GM12892 (cell line): ENCODE measurements around the gene MTFMT.

ENCODE experiments used
- DNase-seq: peaks from one replicate; pipeline ENCODE4 v3.0.0; 2011; ENCODE audit not compliant: insufficient read length
- FAIRE-seq: peaks from 2 replicates; lab custom pipeline; 2011; peaks lifted over from hg19 to GRCh38; lab: Jason Lieb, UNC
- POLR2A ChIP-seq: IDR thresholded peaks from 2 replicates; pipeline ENCODE4 v1.6.1; 2011; ENCODE audit warnings: low read depth, low read length, control low read depth
- POLR2AphosphoS5 ChIP-seq: IDR thresholded peaks from 2 replicates; pipeline ENCODE4 v1.6.1; 2011; ENCODE audit warnings: low read depth, low read length, control low read depth
- TAF1 ChIP-seq: IDR thresholded peaks from 2 replicates; pipeline ENCODE4 v1.6.1; 2011; ENCODE audit warnings: low read depth, mild to moderate bottlenecking, control low read depth, low read length, borderline replicate concordance

The MTFMT gene

GRCh38 chr15:65068403-65068788, 39.0 kb upstream of the MTFMT start:
- FAIRE-seq: no peak

GRCh38 chr15:65067645-65068402, 38.4 kb upstream of the MTFMT start, which contains the start of gene RASL12:
TSS of gene RASL12 (minus strand) at chr15:65067991. CDS start at chr15:65067835, 156 bp downstream.
- TF ChIP-seq POLR2A: no peak
- no peak for TF ChIP-seq POLR2AphosphoS5
- TF ChIP-seq TAF1: no peak
- FAIRE-seq (no peak), DNase-seq (no peak)

More at GRCh38 chr15:65068403-65068788, 39.0 kb upstream of the MTFMT start:
- no peak for DNase-seq
- no peak for TF ChIP-seq POLR2A
- no peak for TF ChIP-seq TAF1

GRCh38 chr15:65067317-65067644, 37.8 kb upstream of the MTFMT start:
- no peak for FAIRE-seq
- TF ChIP-seq TAF1 (no peak), POLR2AphosphoS5 (no peak), POLR2A (no peak)
- DNase-seq: no peak

GRCh38 chr15:65066635-65067316, 37.3 kb upstream of the MTFMT start:
- DNase-seq (no peak), FAIRE-seq (no peak)
- TF ChIP-seq POLR2A (no peak), TAF1 (no peak), POLR2AphosphoS5 (no peak)

- TF ChIP-seq POLR2A (no peak), POLR2AphosphoS5 (no peak), TAF1 (no peak)
- no peak for FAIRE-seq
- DNase-seq: no peak
Measured at GRCh38 chr15:65066001-65066634, 36.7 kb upstream of the MTFMT start.

- DNase-seq (no peak), FAIRE-seq (no peak)
- TF ChIP-seq TAF1 (no peak), POLR2A (no peak), POLR2AphosphoS5 (no peak)
Measured at GRCh38 chr15:65062726-65063125, 33.3 kb upstream of the MTFMT start.

- no peak for DNase-seq
- no peak for FAIRE-seq
- no peak for TF ChIP-seq POLR2A
Measured at GRCh38 chr15:65062061-65062460, 32.6 kb upstream of the MTFMT start.

- no peak for DNase-seq
- no peak for TF ChIP-seq TAF1
- no peak for TF ChIP-seq POLR2A
- no peak for TF ChIP-seq POLR2AphosphoS5
- FAIRE-seq: no peak
Measured at GRCh38 chr15:65060641-65061397, 31.4 kb upstream of the MTFMT start.

GRCh38 chr15:65059931-65060596, 30.6 kb upstream of the MTFMT start:
- DNase-seq (no peak), FAIRE-seq (no peak)
- no peak for TF ChIP-seq POLR2A
- TF ChIP-seq TAF1: no peak
- no peak for TF ChIP-seq POLR2AphosphoS5

GRCh38 chr15:65059369-65059750, 29.9 kb upstream of the MTFMT start:
- DNase-seq (no peak), FAIRE-seq (no peak)
- TF ChIP-seq POLR2A (no peak), POLR2AphosphoS5 (no peak), TAF1 (no peak)
